Stimulated activated CD4-positive, alpha-beta T cell treated with anti-CD3 and anti-CD28 coated beads, Interleukin-1b, Interleukin-23, amount 100 ng/mL, for 4 hours (primary cell): ENCODE results near the gene FCHSD2.
A peak's percentile ranks its signal among the peaks of the same experiment; 100 is the strongest.
"Not testable (repeated sequence)": the region's sequence is repeated elsewhere in the genome, so short reads cannot be mapped to it uniquely, and the experiment has no call there.

Experiments used
- DNase-seq, 2 donors: peaks; one replicate each; pipeline ENCODE4 v3.0.0-alpha.2; 2020; ENCODE audit warnings: low read depth in 2 of 2

Gene FCHSD2

GRCh38 chr11:72875736-72876135 is 266.4 kb downstream of the FCHSD2 start:
- no peak for DNase-seq

- no peak for DNase-seq
Measured at GRCh38 chr11:72872012-72872411, 270.1 kb downstream of the FCHSD2 start.

GRCh38 chr11:72871119-72871518 is 271.0 kb downstream of the FCHSD2 start:
- DNase-seq: no peak

- DNase-seq: no peak
Measured at GRCh38 chr11:72869831-72870230, 272.3 kb downstream of the FCHSD2 start.

- DNase-seq: no peak
Measured at GRCh38 chr11:72867970-72868369, 274.1 kb downstream of the FCHSD2 start.

- no peak for DNase-seq
Measured at GRCh38 chr11:72864702-72865655, 277.1 kb downstream of the FCHSD2 start.

GRCh38 chr11:72863916-72864315 is 278.2 kb downstream of the FCHSD2 start:
- no peak for DNase-seq

- DNase-seq: no peak
Measured at GRCh38 chr11:72863091-72863490, 279.0 kb downstream of the FCHSD2 start.

GRCh38 chr11:72860592-72860991 is 281.5 kb downstream of the FCHSD2 start:
- no peak for DNase-seq

GRCh38 chr11:72860010-72860409 is 282.1 kb downstream of the FCHSD2 start:
- DNase-seq: no peak

GRCh38 chr11:72859126-72859525 is 283.0 kb downstream of the FCHSD2 start:
- no peak for DNase-seq

- not testable (repeated sequence) for DNase-seq
Measured at GRCh38 chr11:72858267-72858666, 283.9 kb downstream of the FCHSD2 start.

- no peak for DNase-seq
Measured at GRCh38 chr11:72856551-72857345, 285.4 kb downstream of the FCHSD2 start.

GRCh38 chr11:72856065-72856464 is 286.1 kb downstream of the FCHSD2 start:
- no peak for DNase-seq

- DNase-seq: no peak
Measured at GRCh38 chr11:72851726-72852125, 290.4 kb downstream of the FCHSD2 start.

- DNase-seq: no peak
Measured at GRCh38 chr11:72850832-72851231, 291.3 kb downstream of the FCHSD2 start.

GRCh38 chr11:72848846-72849466 is 293.2 kb downstream of the FCHSD2 start:
- DNase-seq: peak in 1 of 2 donors; percentile 23

GRCh38 chr11:72844356-72844755 is 297.8 kb downstream of the FCHSD2 start:
- DNase-seq: no peak

- no peak for DNase-seq
Measured at GRCh38 chr11:72842653-72843330, 299.3 kb downstream of the FCHSD2 start.

- DNase-seq: no peak
Measured at GRCh38 chr11:72842126-72842525, 300.0 kb downstream of the FCHSD2 start.

GRCh38 chr11:72841397-72841796 is 300.7 kb downstream of the FCHSD2 start:
- no peak for DNase-seq

GRCh38 chr11:72840780-72841179 is 301.3 kb downstream of the FCHSD2 start:
- DNase-seq: no peak
